NCI-H187 treated with DMSO at 0.1 percent for 48 hours (cell line): ENCODE data around the gene AHDC1.

Experiments used
- DNase-seq: peaks from one replicate; lab custom pipeline; 2025; lab: John Stamatoyannopoulos, UW

Gene AHDC1

GRCh38 chr1:27599605-27600497 is 4.1 kb downstream of the AHDC1 start:
- DNase-seq = no peak

- no peak for DNase-seq
Measured at GRCh38 chr1:27598902-27599528, 4.9 kb downstream of the AHDC1 start.

- DNase-seq = no peak
Measured at GRCh38 chr1:27598295-27598687, 5.7 kb downstream of the AHDC1 start.

- no peak for DNase-seq
Measured at GRCh38 chr1:27597516-27598294, 6.2 kb downstream of the AHDC1 start.

GRCh38 chr1:27596986-27597385 is 7.0 kb downstream of the AHDC1 start:
- no peak for DNase-seq

GRCh38 chr1:27596261-27596660 is 7.7 kb downstream of the AHDC1 start:
- no peak for DNase-seq

- DNase-seq = no peak
Measured at GRCh38 chr1:27595597-27595996, 8.3 kb downstream of the AHDC1 start.

- DNase-seq = no peak
Measured at GRCh38 chr1:27594564-27595510, 9.1 kb downstream of the AHDC1 start.

GRCh38 chr1:27593678-27594563 is 10.0 kb downstream of the AHDC1 start:
- DNase-seq = no peak

GRCh38 chr1:27592931-27593677 is 10.8 kb downstream of the AHDC1 start:
- DNase-seq = no peak

GRCh38 chr1:27592232-27592930 is 11.6 kb downstream of the AHDC1 start:
- no peak for DNase-seq

GRCh38 chr1:27591622-27592021 is 12.3 kb downstream of the AHDC1 start:
- DNase-seq = no peak

GRCh38 chr1:27590917-27591508 is 12.9 kb downstream of the AHDC1 start:
- no peak for DNase-seq

GRCh38 chr1:27589841-27590426 is 14.0 kb downstream of the AHDC1 start:
- no peak for DNase-seq

- DNase-seq = no peak
Measured at GRCh38 chr1:27589441-27589840, 14.5 kb downstream of the AHDC1 start.

GRCh38 chr1:27588256-27589232 is 15.4 kb downstream of the AHDC1 start:
- no peak for DNase-seq

- no peak for DNase-seq
Measured at GRCh38 chr1:27585684-27586083, 18.3 kb downstream of the AHDC1 start.
